GM18907 (cell line): Measurements from ENCODE around the gene DOCK4.

Experiments
- ATAC-seq: cut with Tn5 transposase; IDR thresholded peaks from one replicate; pipeline ENCODE4 v1.9.1; 2021; ENCODE audit warnings: mild to moderate bottlenecking, moderate library complexity; ENCODE audit not compliant: unreplicated experiment

DOCK4 gene

GRCh38 chr7:111982133-111982532, 224.1 kb downstream of the DOCK4 start:
- no peak for ATAC-seq

GRCh38 chr7:111980725-111981124, 225.5 kb downstream of the DOCK4 start:
- no peak for ATAC-seq

GRCh38 chr7:111975346-111975745, 230.9 kb downstream of the DOCK4 start:
- no peak for ATAC-seq

GRCh38 chr7:111960984-111961383, 245.2 kb downstream of the DOCK4 start:
- ATAC-seq: no peak

GRCh38 chr7:111958896-111959295, 247.3 kb downstream of the DOCK4 start:
- no peak for ATAC-seq

GRCh38 chr7:111958431-111958830, 247.8 kb downstream of the DOCK4 start:
- no peak for ATAC-seq

- ATAC-seq: no peak
Measured at GRCh38 chr7:111955616-111956015, 250.6 kb downstream of the DOCK4 start.

GRCh38 chr7:111954474-111955381, 251.5 kb downstream of the DOCK4 start:
- ATAC-seq: no peak

- ATAC-seq: no peak
Measured at GRCh38 chr7:111954056-111954455, 252.1 kb downstream of the DOCK4 start.

GRCh38 chr7:111953611-111954010, 252.6 kb downstream of the DOCK4 start:
- ATAC-seq: peak; percentile 81

- ATAC-seq: no peak
Measured at GRCh38 chr7:111952783-111953182, 253.4 kb downstream of the DOCK4 start.

GRCh38 chr7:111951052-111951451, 255.1 kb downstream of the DOCK4 start:
- no peak for ATAC-seq

- no peak for ATAC-seq
Measured at GRCh38 chr7:111942450-111943081, 263.6 kb downstream of the DOCK4 start.

GRCh38 chr7:111937163-111937562, 269.0 kb downstream of the DOCK4 start:
- no peak for ATAC-seq

- ATAC-seq: no peak
Measured at GRCh38 chr7:111933609-111934008, 272.6 kb downstream of the DOCK4 start.

- ATAC-seq: no peak
Measured at GRCh38 chr7:111931958-111932357, 274.2 kb downstream of the DOCK4 start.

- no peak for ATAC-seq
Measured at GRCh38 chr7:111931016-111931517, 275.1 kb downstream of the DOCK4 start.

- no peak for ATAC-seq
Measured at GRCh38 chr7:111929264-111929663, 276.9 kb downstream of the DOCK4 start.

GRCh38 chr7:111927353-111928019, 278.7 kb downstream of the DOCK4 start:
- ATAC-seq: no peak

GRCh38 chr7:111920329-111920728, 285.9 kb downstream of the DOCK4 start:
- ATAC-seq: no peak

- ATAC-seq: no peak
Measured at GRCh38 chr7:111919631-111920179, 286.5 kb downstream of the DOCK4 start.
